22Rv1 (cell line): Measurements from ENCODE around the gene COL27A1.

Experiments used
- H3K27ac ChIP-seq: fragments of 450-650 bp; 2 replicates; pipeline ENCODE4 v1.5.1; 2017
- CTCF ChIP-seq: fragments of 450-650 bp; IDR thresholded peaks from 2 replicates; pipeline ENCODE4 v1.5.1; 2017; ENCODE audit warnings: mild to moderate bottlenecking
- ZFX ChIP-seq: fragments of 450-650 bp; IDR thresholded peaks from 2 replicates; pipeline ENCODE4 v1.6.1; 2017; ENCODE audit warnings: antibody characterized with exemption, borderline replicate concordance

COL27A1 gene

GRCh38 chr9:114334490-114334889, 179.2 kb downstream of the COL27A1 start:
- no peak overlapping the region for H3K27ac ChIP-seq
- TF ChIP-seq CTCF (no peak), ZFX (no peak)

GRCh38 chr9:114335745-114336144, 180.4 kb downstream of the COL27A1 start:
- no peak for TF ChIP-seq CTCF
- no peak for TF ChIP-seq ZFX
- H3K27ac ChIP-seq = no peak overlapping the region

GRCh38 chr9:114336157-114336556, 180.8 kb downstream of the COL27A1 start:
- TF ChIP-seq CTCF = no peak
- TF ChIP-seq ZFX = no peak

GRCh38 chr9:114336699-114337395, 181.5 kb downstream of the COL27A1 start:
- H3K27ac ChIP-seq = no peak overlapping the region
- no peak for TF ChIP-seq ZFX
- TF ChIP-seq CTCF = no peak

More at GRCh38 chr9:114336157-114336556, 180.8 kb downstream of the COL27A1 start:
- no peak overlapping the region for H3K27ac ChIP-seq

GRCh38 chr9:114338187-114338586, 182.8 kb downstream of the COL27A1 start:
- TF ChIP-seq ZFX (no peak), CTCF (no peak)
- H3K27ac ChIP-seq = no peak overlapping the region

- no peak overlapping the region for H3K27ac ChIP-seq
- no peak for TF ChIP-seq ZFX
- TF ChIP-seq CTCF = peak; percentile 92
Observed at GRCh38 chr9:114339130-114339908, 184.0 kb downstream of the COL27A1 start.

- H3K27ac ChIP-seq = no peak overlapping the region
- TF ChIP-seq CTCF = no peak
- TF ChIP-seq ZFX = no peak
Observed at GRCh38 chr9:114341152-114341830, 186.0 kb downstream of the COL27A1 start.
